Fibroblast of skin of left biceps (primary cell): Measurements from ENCODE around the gene ACSF3.
"Not testable (repeated sequence)": the region's sequence is repeated elsewhere in the genome, so short reads cannot be mapped to it uniquely, and the experiment has no call there.

Experiments
- DNase-seq, 2 experiments: peaks; one replicate each; pipeline ENCODE4 v3.0.0-alpha.2; 2013; ENCODE audit warnings: low read depth in 2 of 2

Gene ACSF3

GRCh38 chr16:89073346-89074071 lies 20.1 kb upstream of the ACSF3 start:
- no peak for DNase-seq

GRCh38 chr16:89074072-89074674 lies 19.5 kb upstream of the ACSF3 start:
- DNase-seq, result not testable (repeated sequence)

GRCh38 chr16:89074803-89075688 lies 18.6 kb upstream of the ACSF3 start:
- DNase-seq, result no peak

- DNase-seq, result no peak
Observed at GRCh38 chr16:89076159-89076558, 17.5 kb upstream of the ACSF3 start.

- DNase-seq, result no peak
Observed at GRCh38 chr16:89077076-89077475, 16.6 kb upstream of the ACSF3 start.

GRCh38 chr16:89078172-89078571 lies 15.5 kb upstream of the ACSF3 start:
- DNase-seq, result no peak

GRCh38 chr16:89079434-89079980 lies 14.1 kb upstream of the ACSF3 start:
- no peak for DNase-seq

GRCh38 chr16:89080196-89080853 lies 13.3 kb upstream of the ACSF3 start:
- DNase-seq, result no peak

GRCh38 chr16:89081556-89081955 lies 12.1 kb upstream of the ACSF3 start:
- DNase-seq, result no peak

- no peak for DNase-seq
Observed at GRCh38 chr16:89084411-89084810, 9.2 kb upstream of the ACSF3 start.

- no peak for DNase-seq
Observed at GRCh38 chr16:89084814-89085612, 8.6 kb upstream of the ACSF3 start.

GRCh38 chr16:89085755-89086154 lies 7.9 kb upstream of the ACSF3 start:
- DNase-seq, result no peak

GRCh38 chr16:89087922-89088497 lies 5.6 kb upstream of the ACSF3 start:
- DNase-seq, result no peak

GRCh38 chr16:89089120-89089519 lies 4.5 kb upstream of the ACSF3 start:
- DNase-seq, result no peak

GRCh38 chr16:89090182-89090630 lies 3.4 kb upstream of the ACSF3 start:
- DNase-seq, result no peak

- DNase-seq, result no peak
Observed at GRCh38 chr16:89090669-89091426, 2.8 kb upstream of the ACSF3 start.

- DNase-seq, result no peak
Observed at GRCh38 chr16:89092013-89092412, 1.6 kb upstream of the ACSF3 start.

GRCh38 chr16:89093252-89093601 lies 425 bp upstream of the ACSF3 start:
- DNase-seq, result not testable (repeated sequence)

- no peak for DNase-seq
Observed at GRCh38 chr16:89094252-89094879, 714 bp downstream of the ACSF3 start.
